ENCODE data around the gene ZNF823. TPM values are rescaled to one million over a fixed set of nuclear protein-coding genes. Genes with fewer than 3 reads are reported as not detected.

ZNF823 gene
- total and polyA plus RNA-seq, 2 donors (not counting 3 experiments of a cell fraction or from before 2014, with no cell fraction given): 1.4 to 4.4 TPM

DNA sequence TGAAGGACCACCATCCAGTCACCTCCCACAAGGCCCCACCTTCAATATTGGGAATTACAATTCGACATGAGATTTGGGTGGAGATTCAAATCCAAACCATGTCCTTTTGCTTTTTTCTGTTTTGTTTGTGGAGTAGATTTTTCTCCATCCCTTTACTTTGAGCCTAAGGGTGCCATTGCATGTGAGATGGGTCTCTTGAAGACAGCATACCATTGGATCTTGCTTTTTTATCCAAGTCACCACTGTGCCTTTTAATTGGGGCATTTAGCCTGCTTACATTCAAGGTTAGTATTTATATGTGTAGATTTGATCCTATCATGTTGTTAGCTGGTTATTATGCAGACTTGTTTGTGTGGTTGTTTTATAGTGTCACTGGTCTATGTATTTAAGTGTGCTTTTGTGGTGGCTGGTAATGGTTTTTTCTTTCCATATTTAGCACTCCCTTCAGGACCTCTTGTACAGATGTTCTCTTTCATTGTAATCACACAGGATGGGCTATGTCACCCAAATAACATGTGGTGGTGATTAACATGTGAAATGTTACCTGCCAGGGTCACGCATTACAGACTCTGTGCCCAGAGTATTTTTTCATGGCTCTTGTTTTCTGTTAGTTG is 58.0 kb downstream of the ZNF823 start:
- intact Hi-C loops (cut with micrococcal nuclease) (no loop called here), dilution Hi-C loops (cut with MboI; ENCODE audit: extremely low pct_ligation_motif_present, low sequenced_read_pairs) (no loop called here)
- Histone ChIP-seq H3K4me3 (replicated peaks in 1 of 3; ENCODE audit: insufficient read depth in 1 of 3, low read depth in 1 of 3, low read length in 3 of 3) (no peak overlapping the region), H3K9me1 (replicated peaks; ENCODE audit: control insufficient read depth, extremely low read depth, insufficient read depth, low read length) (no peaks in the 10 kb centered on the region), H3K4me2 (ENCODE audit: insufficient read depth, low read length) (no peak overlapping the region), H3K9ac (replicated peaks; ENCODE audit: extremely low read depth, insufficient read depth, low read length) (no peak overlapping the region), H2AFZ (ENCODE audit: low read depth, low read length) (no peak overlapping the region), H3K27ac (ENCODE audit: insufficient read depth, low read depth, low read length) (no peak overlapping the region), H3K79me2 (ENCODE audit: control insufficient read depth, insufficient read depth, low read length) (no peaks in the 10 kb centered on the region), H3K9me3 (replicated peaks; ENCODE audit: control insufficient read depth, insufficient read depth, low read length) (peaks cover 3% of the 10 kb centered on the region), H4K20me1 (replicated peaks; ENCODE audit: control insufficient read depth, extremely low read depth, insufficient read depth, low read length) (no peaks in the 10 kb centered on the region), H3K4me1 (ENCODE audit: control insufficient read depth, extremely low read depth, insufficient read depth, low read length) (no peaks in the 10 kb centered on the region), H3K36me3 (ENCODE audit: control insufficient read depth in 2 of 2, extremely low read depth in 1 of 2, insufficient read depth in 2 of 2, low read length in 2 of 2) (no peaks in the 10 kb centered on the region), H3K27me3 (ENCODE audit: control insufficient read depth in 2 of 2, insufficient read depth in 2 of 2, low read length in 2 of 2) (no peaks in the 10 kb centered on the region)
- BruUV-seq (replicated peaks): no TSS peak
- TF ChIP-seq MAX (IDR thresholded peaks at IDR 0.05; ENCODE audit: insufficient read depth, insufficient read length): no peak
- no peak for TF ChIP-seq FOS (IDR thresholded peaks at IDR 0.05; ENCODE audit: borderline replicate concordance, insufficient read depth, low read length)
- TF ChIP-seq, protein P1, sequence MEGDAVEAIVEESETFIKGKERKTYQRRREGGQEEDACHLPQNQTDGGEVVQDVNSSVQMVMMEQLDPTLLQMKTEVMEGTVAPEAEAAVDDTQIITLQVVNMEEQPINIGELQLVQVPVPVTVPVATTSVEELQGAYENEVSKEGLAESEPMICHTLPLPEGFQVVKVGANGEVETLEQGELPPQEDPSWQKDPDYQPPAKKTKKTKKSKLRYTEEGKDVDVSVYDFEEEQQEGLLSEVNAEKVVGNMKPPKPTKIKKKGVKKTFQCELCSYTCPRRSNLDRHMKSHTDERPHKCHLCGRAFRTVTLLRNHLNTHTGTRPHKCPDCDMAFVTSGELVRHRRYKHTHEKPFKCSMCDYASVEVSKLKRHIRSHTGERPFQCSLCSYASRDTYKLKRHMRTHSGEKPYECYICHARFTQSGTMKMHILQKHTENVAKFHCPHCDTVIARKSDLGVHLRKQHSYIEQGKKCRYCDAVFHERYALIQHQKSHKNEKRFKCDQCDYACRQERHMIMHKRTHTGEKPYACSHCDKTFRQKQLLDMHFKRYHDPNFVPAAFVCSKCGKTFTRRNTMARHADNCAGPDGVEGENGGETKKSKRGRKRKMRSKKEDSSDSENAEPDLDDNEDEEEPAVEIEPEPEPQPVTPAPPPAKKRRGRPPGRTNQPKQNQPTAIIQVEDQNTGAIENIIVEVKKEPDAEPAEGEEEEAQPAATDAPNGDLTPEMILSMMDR (IDR thresholded peaks at IDR 0.05; ENCODE audit: extremely low read depth in 1 of 2, insufficient read depth in 1 of 2, low read depth in 1 of 2, low read length in 2 of 2): no peak
- no peak for TF ChIP-seq POLR2AphosphoS5 (IDR thresholded peaks at IDR 0.05; ENCODE audit: insufficient read depth, low read depth, low read length)
- no peak for TF ChIP-seq MYC (IDR thresholded peaks at IDR 0.05; ENCODE audit: low read depth, low read length)
- TF ChIP-seq EZH2 (IDR thresholded peaks at IDR 0.05; ENCODE audit: borderline replicate concordance, low read depth, low read length, severe bottlenecking): no peak
- TF ChIP-seq JUN (IDR thresholded peaks at IDR 0.05; ENCODE audit: borderline replicate concordance, insufficient read depth, insufficient read length, low read depth): no peak
- no peak for TF ChIP-seq POLR2A (IDR thresholded peaks at IDR 0.05; ENCODE audit: low read depth, low read length)
- TF ChIP-seq GATA2 (IDR thresholded peaks at IDR 0.05; ENCODE audit: insufficient read depth, insufficient read length, low read depth, low read length): no peak
- ChIA-PET POLR2A (no interaction called here), CTCF (no interaction called here)
- no peak for DNase-seq (ENCODE audit: low read depth, low spot score)
- FAIRE-seq: no peak

Data from endothelial cell of umbilical vein (primary cell).